GM19239 (cell line): ENCODE results near the gene COL16A1.

Experiments
- DNase-seq: peaks from one replicate; pipeline ENCODE4 v3.0.0; 2011; ENCODE audit warnings: low spot score; ENCODE audit not compliant: insufficient read length
- FAIRE-seq: peaks from 2 replicates; lab custom pipeline; 2011; peaks lifted over from hg19 to GRCh38; lab: Jason Lieb, UNC

Gene COL16A1

GRCh38 chr1:31628931-31629556 is 74.8 kb downstream of the COL16A1 start:
- FAIRE-seq (no peak), DNase-seq (no peak)

GRCh38 chr1:31627930-31628559 is 75.8 kb downstream of the COL16A1 start:
- no peak for FAIRE-seq
- no peak for DNase-seq

- FAIRE-seq (no peak), DNase-seq (no peak)
These were observed 76.4 kb downstream of the COL16A1 start for GRCh38 chr1:31627301-31627929.

GRCh38 chr1:31626223-31627207 is 77.3 kb downstream of the COL16A1 start:
- no peak for DNase-seq
- no peak for FAIRE-seq

- DNase-seq (no peak), FAIRE-seq (no peak)
These were observed 78.1 kb downstream of the COL16A1 start for GRCh38 chr1:31625561-31626222.

GRCh38 chr1:31624731-31625514 is 78.9 kb downstream of the COL16A1 start:
- FAIRE-seq (no peak), DNase-seq (no peak)

GRCh38 chr1:31624309-31624708 is 79.5 kb downstream of the COL16A1 start:
- no peak for DNase-seq
- peak; percentile 56 for FAIRE-seq

GRCh38 chr1:31623365-31623764 is 80.5 kb downstream of the COL16A1 start:
- DNase-seq (no peak), FAIRE-seq (no peak)

- FAIRE-seq (no peak), DNase-seq (no peak)
These were observed 81.7 kb downstream of the COL16A1 start for GRCh38 chr1:31621847-31622730.

- no peak for FAIRE-seq
- no peak for DNase-seq
These were observed 82.4 kb downstream of the COL16A1 start for GRCh38 chr1:31621498-31621820.

GRCh38 chr1:31620631-31621497 is 83.0 kb downstream of the COL16A1 start:
- no peak for DNase-seq
- no peak for FAIRE-seq

GRCh38 chr1:31618916-31619846 is 84.6 kb downstream of the COL16A1 start:
- DNase-seq (no peak), FAIRE-seq (no peak)

- FAIRE-seq (no peak), DNase-seq (peak; percentile 73)
These were observed 85.7 kb downstream of the COL16A1 start for GRCh38 chr1:31617916-31618746.

- DNase-seq (no peak), FAIRE-seq (no peak)
These were observed 86.5 kb downstream of the COL16A1 start, which contains the start of gene HCRTR1 for GRCh38 chr1:31617218-31617915. TSS of gene HCRTR1 (plus strand) at chr1:31617689. CDS start at chr1:31619193, 1,504 bp downstream.

GRCh38 chr1:31615939-31616338 is 87.9 kb downstream of the COL16A1 start:
- DNase-seq: no peak
- no peak for FAIRE-seq
